GM12878 (cell line): Measurements from ENCODE around the gene MINPP1. TPM values are rescaled to one million over a fixed set of nuclear protein-coding genes. Genes with fewer than 3 reads are reported as not detected.
A peak's percentile ranks its signal among the peaks of the same experiment; 100 is the strongest.

ENCODE experiments used
- ATAC-seq: fragments of 200-7000 bp; cut with Tn5 transposase; 3 replicates; pipeline ENCODE4 v1.9.1; 2020; ENCODE audit warnings: mild to moderate bottlenecking, moderate library complexity
- BruUV-seq: library from RNA; stranded (reverse); fragments of 400-500 nt; replicated peaks from 2 replicates; lab custom pipeline; 2021; lab: Mats Ljungman, UMichigan
- CTCF ChIA-PET: fragments of 300-600 bp; sonication (Branson Sonifier 250); formaldehyde crosslinking; extraction: SDS; loops from one replicate; lab custom pipeline; 2021; ENCODE audit warnings: inconsistent platforms; lab: Yijun Ruan, JAX
- POLR2A ChIA-PET: fragments of 350-600 bp; formaldehyde crosslinking; extraction: SDS; loops from one replicate; lab custom pipeline; 2021; ENCODE audit warnings: inconsistent platforms; lab: Charles Lee
- RAD21 ChIA-PET: fragments of 300-600 bp; sonication (Branson Sonifier 250); formaldehyde crosslinking; loops from one replicate; lab custom pipeline; 2023; ENCODE audit warnings: antibody characterized with exemption; ENCODE audit not compliant: unreplicated experiment; lab: Charles Lee
- SMC1A ChIA-PET: fragments of 300-600 bp; sonication (Branson Sonifier 250); formaldehyde crosslinking; loops from one replicate; lab custom pipeline; 2023; ENCODE audit not compliant: unreplicated experiment, uncharacterized antibody; lab: Charles Lee
- DNase-seq: peaks from one replicate; pipeline ENCODE4 v3.0.0-alpha.2; 2011; ENCODE audit warnings: low read depth, low spot score
- FAIRE-seq: peaks from 3 replicates; lab custom pipeline; 2011; peaks lifted over from hg19 to GRCh38; lab: Jason Lieb, UNC
- H2AFZ ChIP-seq: 2 replicates; pipeline ENCODE4 v1.6.0; 2011; ENCODE audit warnings: low read depth, low read length, control low read depth; ENCODE audit not compliant: control insufficient read depth
- H3K27ac ChIP-seq: 2 replicates; pipeline ENCODE4 v1.5.1; 2011; ENCODE audit warnings: control low read depth; ENCODE audit not compliant: control insufficient read depth, insufficient read depth
- H3K27me3 ChIP-seq, 2 experiments: replicated peaks in 1 of 2; 2 replicates each; pipeline versions ENCODE4 v1.6.0 to v1.6.1; 2011; ENCODE audit warnings: low read length in 1 of 2; ENCODE audit not compliant: control insufficient read depth in 2 of 2, insufficient read depth in 2 of 2
- H3K36me3 ChIP-seq, 2 experiments: 2 replicates each; pipeline ENCODE4 v1.5.1; 2011; ENCODE audit warnings: low read length in 1 of 2; ENCODE audit not compliant: control insufficient read depth in 2 of 2, insufficient read depth in 2 of 2
- H3K4me1 ChIP-seq: 2 replicates; pipeline ENCODE4 v1.6.1; 2011; ENCODE audit warnings: mild to moderate bottlenecking, low read length, moderate library complexity, mixed read lengths; ENCODE audit not compliant: control insufficient read depth, insufficient read depth
- H3K4me2 ChIP-seq: 2 replicates; pipeline ENCODE4 v1.6.0; 2011; ENCODE audit warnings: control low read depth; ENCODE audit not compliant: control insufficient read depth, insufficient read depth
- H3K4me3 ChIP-seq: fragments of 200-600 bp; sonication (generic); 2 replicates; pipeline ENCODE4 v1.5.1; 2016
- H3K79me2 ChIP-seq: 2 replicates; pipeline ENCODE4 v1.6.0; 2011; ENCODE audit warnings: low read length; ENCODE audit not compliant: control insufficient read depth, insufficient read depth
- H3K9ac ChIP-seq: 2 replicates; pipeline ENCODE4 v1.8.0; 2011; ENCODE audit warnings: low read length, control low read depth, mixed read lengths; ENCODE audit not compliant: control insufficient read depth, insufficient read depth
- H3K9me3 ChIP-seq: replicated peaks from 3 replicates; pipeline ENCODE4 v1.5.1; 2011; ENCODE audit warnings: mild to moderate bottlenecking, low read length; ENCODE audit not compliant: control insufficient read depth, insufficient read depth
- H4K20me1 ChIP-seq: 2 replicates; pipeline ENCODE4 v1.6.0; 2011; ENCODE audit not compliant: control insufficient read depth, insufficient read depth
- ATF3 ChIP-seq: IDR thresholded peaks from 2 replicates; pipeline ENCODE4 v1.6.1; 2011; ENCODE audit warnings: low read depth, mild to moderate bottlenecking, low read length, moderate library complexity, borderline replicate concordance; ENCODE audit errors: extremely low read depth
- ATF7 ChIP-seq: fragments of 450-650 bp; IDR thresholded peaks from 2 replicates; pipeline ENCODE4 v1.6.1; 2016; ENCODE audit warnings: low read depth, mild to moderate bottlenecking
- CHD1 ChIP-seq: IDR thresholded peaks from 2 replicates; pipeline ENCODE4 v1.6.1; 2012; ENCODE audit warnings: low read depth, low read length, improper control_type of control experiment
- CHD2 ChIP-seq: IDR thresholded peaks from 2 replicates; pipeline ENCODE4 v1.6.1; 2011; ENCODE audit warnings: low read depth, low read length, improper control_type of control experiment, borderline replicate concordance
- KLF5 ChIP-seq: fragments of 450-650 bp; IDR thresholded peaks from 2 replicates; pipeline ENCODE4 v1.6.1; 2014; ENCODE audit warnings: mild to moderate bottlenecking; ENCODE audit not compliant: partially characterized antibody
- MTA2 ChIP-seq: fragments of 450-650 bp; IDR thresholded peaks from 2 replicates; pipeline ENCODE4 v1.6.1; 2016; ENCODE audit warnings: low read depth, mild to moderate bottlenecking, moderate library complexity
- NKRF ChIP-seq: fragments of 450-650 bp; conservative IDR thresholded peaks from 2 replicates; pipeline ENCODE4 v1.6.1; 2017; ENCODE audit warnings: mild to moderate bottlenecking, moderate library complexity
- NR2F1 ChIP-seq: fragments of 450-650 bp; conservative IDR thresholded peaks from 2 replicates; pipeline ENCODE4 v1.6.1; 2017; ENCODE audit warnings: mild to moderate bottlenecking
- POU2F2 ChIP-seq: IDR thresholded peaks from 3 replicates; pipeline ENCODE4 v1.6.1; 2011; ENCODE audit warnings: low read depth, mild to moderate bottlenecking, low read length, borderline replicate concordance
- SREBF1 ChIP-seq: IDR thresholded peaks from 2 replicates; pipeline ENCODE4 v1.6.1; 2012; ENCODE audit warnings: mild to moderate bottlenecking, low read length
- SUZ12 ChIP-seq: fragments of 200-600 bp; sonication (generic); IDR thresholded peaks from one replicate; pipeline ENCODE4 v1.6.1; 2018; ENCODE audit warnings: antibody characterized with exemption, mild to moderate bottlenecking; ENCODE audit not compliant: unreplicated experiment
- TAF1 ChIP-seq: IDR thresholded peaks from 2 replicates; pipeline ENCODE4 v1.6.1; 2011; ENCODE audit warnings: mild to moderate bottlenecking, low read depth, low read length, borderline replicate concordance
- WGBS: methylation state at CpG from one replicate; pipeline ENCODE4 v1.1.6; 2016; ENCODE audit warnings: low lambda C conversion rate; ENCODE audit not compliant: insufficient replicate concordance, insufficient coverage; ENCODE audit errors: missing lambda C conversion rate; 5-methylcytosine and 5-hydroxymethylcytosine counted together
- in situ Hi-C: fragments of 300-500 bp; cut with MboI; formaldehyde crosslinking; loops from 9 replicates; pipeline ENCODE4 v1.14.3; 2018; ENCODE audit warnings: mixed read lengths
- intact Hi-C: fragments of 100-400 bp; cut with micrococcal nuclease; formaldehyde crosslinking; loops from one replicate; pipeline ENCODE4 v1.14.2; 2022; ENCODE audit not compliant: unreplicated experiment
- polyA plus RNA-seq, 11 experiments: library from polyadenylated mRNA; depleted of rRNA in 4 of 11; unstranded in 6 of 11; stranded (reverse) in 5 of 11; fragments of >200 nt; fragmentation: Nextera tagmentation in 4 of 11; fragmentation: Illumina TruSeq in 1 of 11; extraction: Ambion mirVana in 4 of 11; extraction: Trizol in 1 of 11; gene quantifications; 1 replicate in 1 of 11; 2 replicates in 10 of 11; pipeline versions ENCODE4 v1.2.1 to v1.2.3, GENCODE V29; 2011 to 2016; ENCODE audit warnings: inconsistent platforms in 2 of 11, missing spikeins in 2 of 11, low read depth in 1 of 11
- total RNA-seq, 4 experiments: library from RNA; depleted of rRNA in 3 of 4; stranded (reverse); fragments of >200 nt in 3 of 4; fragmentation: Illumina TruSeq in 1 of 4; extraction: Trizol in 1 of 4; gene quantifications; 2 replicates each; pipeline versions ENCODE4 v1.2.1 to v1.2.3, GENCODE V29; 2013 to 2021
- TF ChIP-seq, protein P1 (sequence below): fragments of 450-650 bp; IDR thresholded peaks from 2 replicates; pipeline ENCODE4 v1.6.1; 2017; ENCODE audit warnings: antibody characterized with exemption, mild to moderate bottlenecking, moderate library complexity

Gene MINPP1
- total and polyA plus RNA-seq, 10 of the 15 experiments (the other 5 are each of a cell fraction or from before 2014, with no cell fraction given), result 3.9 to 29.2 (median 10.7) TPM

DNA sequence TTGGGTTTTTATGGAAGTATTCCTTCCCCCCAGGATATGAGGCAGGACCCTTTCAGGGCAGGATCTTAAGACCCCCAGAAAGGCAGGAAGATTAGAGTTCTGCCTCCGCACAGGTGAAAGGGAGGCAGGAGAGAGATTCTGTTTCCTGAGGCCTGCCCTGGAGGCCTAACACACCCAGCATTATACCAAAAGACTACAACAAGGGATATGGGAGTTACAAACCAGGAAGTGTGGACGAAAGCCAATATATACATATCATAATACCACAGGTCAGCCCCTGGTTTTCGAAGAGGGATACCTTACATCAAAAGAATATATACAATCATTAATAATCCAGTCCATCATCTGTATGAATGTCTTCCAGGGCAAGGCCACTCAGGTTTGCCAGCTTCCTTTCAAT lies 14.2 kb downstream of the MINPP1 start:
- Histone ChIP-seq H3K4me2 (peak overlapping the region; percentile 38; the same call in 1 of the 2 replicates), H3K36me3 (no peaks in the 10 kb centered on the region; a peak in 1 of 4 replicates), H3K4me3 (no peak overlapping the region), H3K4me1 (peaks cover 12% of the 10 kb centered on the region), H3K27ac (no peak overlapping the region), H3K9ac (no peak overlapping the region), H4K20me1 (no peaks in the 10 kb centered on the region), H3K79me2 (no peaks in the 10 kb centered on the region), H2AFZ (no peak overlapping the region), H3K27me3 (no peaks in the 10 kb centered on the region), H3K9me3 (no peaks in the 10 kb centered on the region)
- DNase-seq, result no peak
- WGBS, result 100% methylated on average over 3 of the region's 3 CpGs
- ChIA-PET CTCF (interaction anchor here (0.9 to 2.6 kb wide), 3 partner anchors 12 to 15 kb away, joined by 4 to 9 read pairs (median 5); no protein-coding TSS in a partner anchor), SMC1A (interaction anchor here (1.0 to 1.5 kb wide), 3 partner anchors 14 to 19 kb away, joined by 3 to 4 read pairs (median 3); no protein-coding TSS in a partner anchor), RAD21 (no interaction called here), POLR2A (no interaction called here)
- intact Hi-C loops, result no loop called here
- in situ Hi-C loops, result no loop called here
- ATAC-seq, result no peak
- TF ChIP-seq MTA2 (no peak), NR2F1 (no peak)
- no peak for FAIRE-seq
- BruUV-seq, result no TSS peak

DNA sequence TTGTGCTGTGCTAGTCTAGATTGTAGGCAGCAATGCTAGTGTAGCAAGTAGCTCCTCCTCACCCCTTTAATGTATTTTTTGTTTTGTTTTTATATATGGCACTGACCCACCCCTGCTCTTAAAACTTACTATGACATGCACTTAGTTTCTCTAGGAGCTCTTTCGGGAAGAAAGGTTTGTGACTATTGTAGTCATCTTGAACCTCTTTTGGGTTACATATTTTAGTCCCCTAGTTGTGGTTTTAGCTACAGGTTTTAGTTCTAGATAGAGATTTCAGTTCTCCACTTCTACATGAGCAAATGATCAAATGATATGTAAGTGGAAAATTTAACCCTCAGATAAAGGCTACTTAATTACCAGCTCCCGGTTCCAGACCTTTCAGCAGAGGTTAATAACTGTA lies 14.9 kb downstream of the MINPP1 start:
- peak overlapping the region; percentile 38 for H3K4me2 ChIP-seq
- peak; percentile 84 for ATAC-seq
- no peak for TF ChIP-seq ATF7
- TF ChIP-seq NKRF, result no peak
- no peak for TF ChIP-seq KLF5
- no peak for TF ChIP-seq ATF3
- no peak for TF ChIP-seq SUZ12
- TF ChIP-seq CHD1, result no peak
- no peak for TF ChIP-seq TAF1
- TF ChIP-seq POU2F2, result no peak
- no peak for TF ChIP-seq CHD2
- no peak for TF ChIP-seq SREBF1
- TF ChIP-seq, protein P1, sequence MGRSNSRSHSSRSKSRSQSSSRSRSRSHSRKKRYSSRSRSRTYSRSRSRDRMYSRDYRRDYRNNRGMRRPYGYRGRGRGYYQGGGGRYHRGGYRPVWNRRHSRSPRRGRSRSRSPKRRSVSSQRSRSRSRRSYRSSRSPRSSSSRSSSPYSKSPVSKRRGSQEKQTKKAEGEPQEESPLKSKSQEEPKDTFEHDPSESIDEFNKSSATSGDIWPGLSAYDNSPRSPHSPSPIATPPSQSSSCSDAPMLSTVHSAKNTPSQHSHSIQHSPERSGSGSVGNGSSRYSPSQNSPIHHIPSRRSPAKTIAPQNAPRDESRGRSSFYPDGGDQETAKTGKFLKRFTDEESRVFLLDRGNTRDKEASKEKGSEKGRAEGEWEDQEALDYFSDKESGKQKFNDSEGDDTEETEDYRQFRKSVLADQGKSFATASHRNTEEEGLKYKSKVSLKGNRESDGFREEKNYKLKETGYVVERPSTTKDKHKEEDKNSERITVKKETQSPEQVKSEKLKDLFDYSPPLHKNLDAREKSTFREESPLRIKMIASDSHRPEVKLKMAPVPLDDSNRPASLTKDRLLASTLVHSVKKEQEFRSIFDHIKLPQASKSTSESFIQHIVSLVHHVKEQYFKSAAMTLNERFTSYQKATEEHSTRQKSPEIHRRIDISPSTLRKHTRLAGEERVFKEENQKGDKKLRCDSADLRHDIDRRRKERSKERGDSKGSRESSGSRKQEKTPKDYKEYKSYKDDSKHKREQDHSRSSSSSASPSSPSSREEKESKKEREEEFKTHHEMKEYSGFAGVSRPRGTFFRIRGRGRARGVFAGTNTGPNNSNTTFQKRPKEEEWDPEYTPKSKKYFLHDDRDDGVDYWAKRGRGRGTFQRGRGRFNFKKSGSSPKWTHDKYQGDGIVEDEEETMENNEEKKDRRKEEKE, result no peak

More for the DNA sequence above, 14.9 kb downstream of the MINPP1 start:
- H3K36me3 ChIP-seq, result no peaks in the 10 kb centered on the region; a peak in 1 of 4 replicates
- DNase-seq (no peak), FAIRE-seq (peak; percentile 81)
- no peaks in the 10 kb centered on the region for H3K27me3 ChIP-seq
- BruUV-seq, result no TSS peak
- H3K9ac ChIP-seq, result no peak overlapping the region
- H3K79me2 ChIP-seq, result no peaks in the 10 kb centered on the region
- H3K27ac ChIP-seq, result no peak overlapping the region
- intact Hi-C loops (no loop called here), in situ Hi-C loops (no loop called here)
- no peak overlapping the region for H2AFZ ChIP-seq
- ChIA-PET CTCF (interaction anchor here (0.6 to 1.5 kb wide), 3 partner anchors 13 to 93 kb away, joined by 3 to 5 read pairs (median 4); no protein-coding TSS in a partner anchor), SMC1A (interaction anchor here (0.8 to 1.5 kb wide), 4 partner anchors 13 to 19 kb away, joined by 3 to 4 read pairs (median 3); no protein-coding TSS in a partner anchor), RAD21 (no interaction called here), POLR2A (no interaction called here)
- 3% methylated on average over 2 of the region's 2 CpGs for WGBS
- no peaks in the 10 kb centered on the region for H4K20me1 ChIP-seq
- H3K4me3 ChIP-seq, result no peak overlapping the region
- peaks cover 12% of the 10 kb centered on the region for H3K4me1 ChIP-seq
- no peaks in the 10 kb centered on the region for H3K9me3 ChIP-seq
